ENCODE measurements around the gene NCKAP1.

The NCKAP1 gene, protein sequence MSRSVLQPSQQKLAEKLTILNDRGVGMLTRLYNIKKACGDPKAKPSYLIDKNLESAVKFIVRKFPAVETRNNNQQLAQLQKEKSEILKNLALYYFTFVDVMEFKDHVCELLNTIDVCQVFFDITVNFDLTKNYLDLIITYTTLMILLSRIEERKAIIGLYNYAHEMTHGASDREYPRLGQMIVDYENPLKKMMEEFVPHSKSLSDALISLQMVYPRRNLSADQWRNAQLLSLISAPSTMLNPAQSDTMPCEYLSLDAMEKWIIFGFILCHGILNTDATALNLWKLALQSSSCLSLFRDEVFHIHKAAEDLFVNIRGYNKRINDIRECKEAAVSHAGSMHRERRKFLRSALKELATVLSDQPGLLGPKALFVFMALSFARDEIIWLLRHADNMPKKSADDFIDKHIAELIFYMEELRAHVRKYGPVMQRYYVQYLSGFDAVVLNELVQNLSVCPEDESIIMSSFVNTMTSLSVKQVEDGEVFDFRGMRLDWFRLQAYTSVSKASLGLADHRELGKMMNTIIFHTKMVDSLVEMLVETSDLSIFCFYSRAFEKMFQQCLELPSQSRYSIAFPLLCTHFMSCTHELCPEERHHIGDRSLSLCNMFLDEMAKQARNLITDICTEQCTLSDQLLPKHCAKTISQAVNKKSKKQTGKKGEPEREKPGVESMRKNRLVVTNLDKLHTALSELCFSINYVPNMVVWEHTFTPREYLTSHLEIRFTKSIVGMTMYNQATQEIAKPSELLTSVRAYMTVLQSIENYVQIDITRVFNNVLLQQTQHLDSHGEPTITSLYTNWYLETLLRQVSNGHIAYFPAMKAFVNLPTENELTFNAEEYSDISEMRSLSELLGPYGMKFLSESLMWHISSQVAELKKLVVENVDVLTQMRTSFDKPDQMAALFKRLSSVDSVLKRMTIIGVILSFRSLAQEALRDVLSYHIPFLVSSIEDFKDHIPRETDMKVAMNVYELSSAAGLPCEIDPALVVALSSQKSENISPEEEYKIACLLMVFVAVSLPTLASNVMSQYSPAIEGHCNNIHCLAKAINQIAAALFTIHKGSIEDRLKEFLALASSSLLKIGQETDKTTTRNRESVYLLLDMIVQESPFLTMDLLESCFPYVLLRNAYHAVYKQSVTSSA

DNA sequence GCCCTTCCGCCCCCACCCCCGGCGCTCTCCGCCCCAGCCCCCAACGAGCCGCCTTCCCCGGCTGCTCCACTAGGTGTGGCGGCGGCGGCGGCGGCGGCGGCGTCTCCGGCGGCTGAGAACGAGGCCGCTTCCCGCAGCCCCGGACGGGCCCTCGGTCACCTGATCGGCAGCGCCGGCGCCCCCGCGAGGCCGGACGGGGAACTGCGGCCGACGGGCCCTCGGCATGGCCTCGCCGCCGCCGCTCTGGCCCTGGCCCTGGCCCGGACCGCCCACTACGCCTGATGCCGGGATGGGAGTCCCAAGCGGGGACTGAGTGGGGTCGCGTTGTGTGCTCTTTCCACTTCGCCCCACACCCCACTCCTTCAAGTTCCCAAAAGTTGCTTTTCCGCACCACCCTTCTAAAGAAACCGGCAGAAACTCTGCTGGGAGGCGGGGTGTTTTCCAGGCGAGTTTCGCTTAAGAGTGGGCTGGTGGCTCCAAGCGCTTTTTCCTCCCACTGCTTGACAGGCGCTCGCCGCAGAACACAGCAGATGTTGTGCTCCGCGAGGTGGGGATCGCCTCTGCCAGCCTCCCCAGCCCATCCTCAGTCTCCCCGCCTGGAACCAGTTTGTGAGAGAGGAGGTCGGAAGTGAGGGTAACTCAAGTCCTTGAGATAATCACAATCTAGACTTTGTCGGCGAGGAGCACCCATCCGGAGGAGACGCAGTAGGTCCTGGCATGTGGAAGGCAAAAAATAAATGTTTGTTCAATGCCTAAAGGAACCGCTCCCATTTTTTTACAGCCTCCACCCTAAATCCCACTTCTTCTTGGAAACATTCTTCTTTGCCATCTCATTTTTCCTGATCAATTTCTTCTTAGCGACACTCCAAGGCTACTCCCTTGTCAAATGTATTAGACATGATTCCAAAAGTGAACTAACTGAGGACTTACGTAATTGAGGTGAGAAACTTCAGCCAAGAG is at the start of gene NCKAP1:
Gene NCKAP1 (minus strand): TSS at position 117 of the 960 bp plus-strand sequence. CDS start 358 bp downstream, outside the sequence.
- ATAC-seq, result peak; percentile 89
- TF ChIP-seq, protein P1, sequence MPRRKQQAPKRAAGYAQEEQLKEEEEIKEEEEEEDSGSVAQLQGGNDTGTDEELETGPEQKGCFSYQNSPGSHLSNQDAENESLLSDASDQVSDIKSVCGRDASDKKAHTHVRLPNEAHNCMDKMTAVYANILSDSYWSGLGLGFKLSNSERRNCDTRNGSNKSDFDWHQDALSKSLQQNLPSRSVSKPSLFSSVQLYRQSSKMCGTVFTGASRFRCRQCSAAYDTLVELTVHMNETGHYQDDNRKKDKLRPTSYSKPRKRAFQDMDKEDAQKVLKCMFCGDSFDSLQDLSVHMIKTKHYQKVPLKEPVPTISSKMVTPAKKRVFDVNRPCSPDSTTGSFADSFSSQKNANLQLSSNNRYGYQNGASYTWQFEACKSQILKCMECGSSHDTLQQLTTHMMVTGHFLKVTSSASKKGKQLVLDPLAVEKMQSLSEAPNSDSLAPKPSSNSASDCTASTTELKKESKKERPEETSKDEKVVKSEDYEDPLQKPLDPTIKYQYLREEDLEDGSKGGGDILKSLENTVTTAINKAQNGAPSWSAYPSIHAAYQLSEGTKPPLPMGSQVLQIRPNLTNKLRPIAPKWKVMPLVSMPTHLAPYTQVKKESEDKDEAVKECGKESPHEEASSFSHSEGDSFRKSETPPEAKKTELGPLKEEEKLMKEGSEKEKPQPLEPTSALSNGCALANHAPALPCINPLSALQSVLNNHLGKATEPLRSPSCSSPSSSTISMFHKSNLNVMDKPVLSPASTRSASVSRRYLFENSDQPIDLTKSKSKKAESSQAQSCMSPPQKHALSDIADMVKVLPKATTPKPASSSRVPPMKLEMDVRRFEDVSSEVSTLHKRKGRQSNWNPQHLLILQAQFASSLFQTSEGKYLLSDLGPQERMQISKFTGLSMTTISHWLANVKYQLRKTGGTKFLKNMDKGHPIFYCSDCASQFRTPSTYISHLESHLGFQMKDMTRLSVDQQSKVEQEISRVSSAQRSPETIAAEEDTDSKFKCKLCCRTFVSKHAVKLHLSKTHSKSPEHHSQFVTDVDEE (CRISPR knock-in tag; IDR thresholded peaks at IDR 0.05), result 0 out of 2 replicates have a peak, but pooled peaks have one; percentile 48
- TF ChIP-seq, protein P2, sequence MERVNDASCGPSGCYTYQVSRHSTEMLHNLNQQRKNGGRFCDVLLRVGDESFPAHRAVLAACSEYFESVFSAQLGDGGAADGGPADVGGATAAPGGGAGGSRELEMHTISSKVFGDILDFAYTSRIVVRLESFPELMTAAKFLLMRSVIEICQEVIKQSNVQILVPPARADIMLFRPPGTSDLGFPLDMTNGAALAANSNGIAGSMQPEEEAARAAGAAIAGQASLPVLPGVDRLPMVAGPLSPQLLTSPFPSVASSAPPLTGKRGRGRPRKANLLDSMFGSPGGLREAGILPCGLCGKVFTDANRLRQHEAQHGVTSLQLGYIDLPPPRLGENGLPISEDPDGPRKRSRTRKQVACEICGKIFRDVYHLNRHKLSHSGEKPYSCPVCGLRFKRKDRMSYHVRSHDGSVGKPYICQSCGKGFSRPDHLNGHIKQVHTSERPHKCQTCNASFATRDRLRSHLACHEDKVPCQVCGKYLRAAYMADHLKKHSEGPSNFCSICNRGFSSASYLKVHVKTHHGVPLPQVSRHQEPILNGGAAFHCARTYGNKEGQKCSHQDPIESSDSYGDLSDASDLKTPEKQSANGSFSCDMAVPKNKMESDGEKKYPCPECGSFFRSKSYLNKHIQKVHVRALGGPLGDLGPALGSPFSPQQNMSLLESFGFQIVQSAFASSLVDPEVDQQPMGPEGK (CRISPR knock-in tag; IDR thresholded peaks at IDR 0.05; ENCODE audit: borderline replicate concordance), result no peak

DNA sequence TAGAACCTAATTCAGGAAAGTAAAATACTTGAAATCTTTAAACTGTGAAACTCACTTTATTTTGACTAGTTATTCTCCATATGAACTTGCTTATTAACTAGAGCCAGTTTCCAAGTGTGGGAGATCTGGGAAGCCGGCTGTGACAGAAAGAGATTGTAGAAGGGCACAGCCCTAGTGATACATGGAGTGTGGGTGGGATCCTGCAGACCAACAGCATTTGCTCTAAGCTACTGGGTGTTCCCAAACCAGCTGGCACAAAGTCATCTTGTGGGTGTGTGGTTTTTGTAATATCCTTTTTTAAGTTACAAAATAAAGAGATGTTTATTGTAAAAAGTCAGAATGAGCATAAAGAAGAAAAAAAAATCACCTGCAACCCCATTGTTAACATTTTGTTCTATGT is 43.7 kb upstream of the NCKAP1 start:
- ATAC-seq, result no peak
- TF ChIP-seq, protein P3, sequence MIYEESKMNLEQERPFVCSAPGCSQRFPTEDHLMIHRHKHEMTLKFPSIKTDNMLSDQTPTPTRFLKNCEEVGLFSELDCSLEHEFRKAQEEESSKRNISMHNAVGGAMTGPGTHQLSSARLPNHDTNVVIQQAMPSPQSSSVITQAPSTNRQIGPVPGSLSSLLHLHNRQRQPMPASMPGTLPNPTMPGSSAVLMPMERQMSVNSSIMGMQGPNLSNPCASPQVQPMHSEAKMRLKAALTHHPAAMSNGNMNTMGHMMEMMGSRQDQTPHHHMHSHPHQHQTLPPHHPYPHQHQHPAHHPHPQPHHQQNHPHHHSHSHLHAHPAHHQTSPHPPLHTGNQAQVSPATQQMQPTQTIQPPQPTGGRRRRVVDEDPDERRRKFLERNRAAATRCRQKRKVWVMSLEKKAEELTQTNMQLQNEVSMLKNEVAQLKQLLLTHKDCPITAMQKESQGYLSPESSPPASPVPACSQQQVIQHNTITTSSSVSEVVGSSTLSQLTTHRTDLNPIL (CRISPR knock-in tag; IDR thresholded peaks at IDR 0.05; ENCODE audit: low read depth), result no peak
- TF ChIP-seq, protein P4, sequence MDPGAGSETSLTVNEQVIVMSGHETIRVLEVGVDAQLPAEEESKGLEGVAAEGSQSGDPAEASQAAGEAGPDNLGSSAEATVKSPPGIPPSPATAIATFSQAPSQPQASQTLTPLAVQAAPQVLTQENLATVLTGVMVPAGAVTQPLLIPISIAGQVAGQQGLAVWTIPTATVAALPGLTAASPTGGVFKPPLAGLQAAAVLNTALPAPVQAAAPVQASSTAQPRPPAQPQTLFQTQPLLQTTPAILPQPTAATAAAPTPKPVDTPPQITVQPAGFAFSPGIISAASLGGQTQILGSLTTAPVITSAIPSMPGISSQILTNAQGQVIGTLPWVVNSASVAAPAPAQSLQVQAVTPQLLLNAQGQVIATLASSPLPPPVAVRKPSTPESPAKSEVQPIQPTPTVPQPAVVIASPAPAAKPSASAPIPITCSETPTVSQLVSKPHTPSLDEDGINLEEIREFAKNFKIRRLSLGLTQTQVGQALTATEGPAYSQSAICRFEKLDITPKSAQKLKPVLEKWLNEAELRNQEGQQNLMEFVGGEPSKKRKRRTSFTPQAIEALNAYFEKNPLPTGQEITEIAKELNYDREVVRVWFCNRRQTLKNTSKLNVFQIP (CRISPR knock-in tag; IDR thresholded peaks at IDR 0.05; ENCODE audit: borderline replicate concordance, low read depth), result no peak
- TF ChIP-seq OSR1 (CRISPR knock-in tag; IDR thresholded peaks at IDR 0.05), result no peak
- no peak for TF ChIP-seq RARB (CRISPR knock-in tag; IDR thresholded peaks at IDR 0.05)
- TF ChIP-seq ZFP3 (CRISPR knock-in tag; IDR thresholded peaks at IDR 0.05), result no peak
- TF ChIP-seq, protein P5, sequence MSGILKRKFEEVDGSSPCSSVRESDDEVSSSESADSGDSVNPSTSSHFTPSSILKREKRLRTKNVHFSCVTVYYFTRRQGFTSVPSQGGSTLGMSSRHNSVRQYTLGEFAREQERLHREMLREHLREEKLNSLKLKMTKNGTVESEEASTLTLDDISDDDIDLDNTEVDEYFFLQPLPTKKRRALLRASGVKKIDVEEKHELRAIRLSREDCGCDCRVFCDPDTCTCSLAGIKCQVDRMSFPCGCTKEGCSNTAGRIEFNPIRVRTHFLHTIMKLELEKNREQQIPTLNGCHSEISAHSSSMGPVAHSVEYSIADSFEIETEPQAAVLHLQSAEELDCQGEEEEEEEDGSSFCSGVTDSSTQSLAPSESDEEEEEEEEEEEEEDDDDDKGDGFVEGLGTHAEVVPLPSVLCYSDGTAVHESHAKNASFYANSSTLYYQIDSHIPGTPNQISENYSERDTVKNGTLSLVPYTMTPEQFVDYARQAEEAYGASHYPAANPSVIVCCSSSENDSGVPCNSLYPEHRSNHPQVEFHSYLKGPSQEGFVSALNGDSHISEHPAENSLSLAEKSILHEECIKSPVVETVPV (CRISPR knock-in tag; IDR thresholded peaks at IDR 0.05), result no peak
- TF ChIP-seq TCF4 (CRISPR knock-in tag; IDR thresholded peaks at IDR 0.05; ENCODE audit: borderline replicate concordance), result no peak
- TF ChIP-seq PPARA (CRISPR knock-in tag; IDR thresholded peaks at IDR 0.05; ENCODE audit: borderline replicate concordance), result no peak
- TF ChIP-seq ZNF70 (CRISPR knock-in tag; IDR thresholded peaks at IDR 0.05), result no peak
- no peak for TF ChIP-seq GLIS3 (CRISPR knock-in tag; IDR thresholded peaks at IDR 0.05)
- TF ChIP-seq SNAI2 (CRISPR knock-in tag; IDR thresholded peaks at IDR 0.05), result no peak
- TF ChIP-seq ZNF565 (CRISPR knock-in tag; conservative IDR thresholded peaks at IDR 0.05; ENCODE audit: low read depth), result no peak
